Neural cell (in vitro differentiated cells): ENCODE measurements around the gene ALPI. TPM values are rescaled to one million over a fixed set of nuclear protein-coding genes. Genes with fewer than 3 reads are reported as not detected.

Experiments used
- H2AFZ ChIP-seq: fragments of 200-600, 300-800 bp; sonication (generic), shearing (Covaris generic); 2 replicates; pipeline ENCODE4 v1.6.0; 2014; ENCODE audit warnings: low read depth, mild to moderate bottlenecking, antibody characterized with exemption, low read length, moderate library complexity
- H3F3A ChIP-seq: fragments of 200-600 bp; shearing (Covaris generic); 2 replicates; pipeline ENCODE4 v1.6.1; 2016; ENCODE audit warnings: mild to moderate bottlenecking, moderate library complexity, mixed read lengths, antibody characterized with exemption, low read length; ENCODE audit not compliant: insufficient read depth, poor library complexity, severe bottlenecking
- H3K27ac ChIP-seq: fragments of 200-600, 300-800 bp; sonication (generic), shearing (Covaris generic); 2 replicates; pipeline ENCODE4 v1.5.1; 2014; ENCODE audit warnings: mild to moderate bottlenecking, low read length, moderate library complexity
- H3K27me3 ChIP-seq: fragments of 300-800, 200-600 bp; sonication (generic), shearing (Covaris generic); 2 replicates; pipeline ENCODE4 v1.6.0; 2014; ENCODE audit warnings: mild to moderate bottlenecking, low read depth, low read length, moderate library complexity; ENCODE audit not compliant: insufficient read depth
- H3K36me3 ChIP-seq: fragments of 300-800, 200-600 bp; sonication (generic), shearing (Covaris generic); 2 replicates; pipeline ENCODE4 v1.5.1; 2014; ENCODE audit warnings: mild to moderate bottlenecking, antibody characterized with exemption, low read length, moderate library complexity; ENCODE audit not compliant: insufficient read depth
- H3K4me2 ChIP-seq: fragments of 300-800, 200-600 bp; sonication (generic), shearing (Covaris generic); 2 replicates; pipeline ENCODE4 v1.6.0; 2014; ENCODE audit warnings: mild to moderate bottlenecking, low read length
- H3K4me3 ChIP-seq: fragments of 300-800, 200-600 bp; sonication (generic), shearing (Covaris generic); 2 replicates; pipeline ENCODE4 v1.5.1; 2014; ENCODE audit warnings: mild to moderate bottlenecking, low read length, moderate library complexity
- H3K79me2 ChIP-seq: fragments of 200-600 bp; shearing (Covaris generic); replicated peaks from 2 replicates; pipeline ENCODE4 v1.6.0; 2014; ENCODE audit warnings: mild to moderate bottlenecking, low read length, moderate library complexity; ENCODE audit not compliant: insufficient read depth
- H3K9ac ChIP-seq: fragments of 300-800, 200-600 bp; sonication (generic), shearing (Covaris generic); 2 replicates; pipeline ENCODE4 v1.6.1; 2016; ENCODE audit warnings: mild to moderate bottlenecking, low read length, mixed read lengths
- H3K9me2 ChIP-seq: fragments of 200-600 bp; shearing (Covaris generic); 2 replicates; pipeline ENCODE4 v1.6.1; 2016; ENCODE audit warnings: mild to moderate bottlenecking, low read length, mixed read lengths; ENCODE audit not compliant: insufficient read depth
- H3K9me3 ChIP-seq: fragments of 200-600, 300-800 bp; sonication (generic), shearing (Covaris generic); 2 replicates; pipeline ENCODE4 v1.6.1; 2016; ENCODE audit warnings: mild to moderate bottlenecking, mixed run types, low read length, moderate library complexity, mixed read lengths
- H4K20me1 ChIP-seq: fragments of 200-600 bp; shearing (Covaris generic); 2 replicates; pipeline ENCODE4 v1.6.1; 2016; ENCODE audit warnings: mild to moderate bottlenecking, mixed run types; ENCODE audit not compliant: insufficient read depth
- CTCF ChIP-seq: fragments of 450-650 bp; IDR thresholded peaks from 2 replicates; pipeline ENCODE4 v1.5.1; 2014; ENCODE audit warnings: antibody characterized with exemption, mild to moderate bottlenecking, moderate library complexity; ENCODE audit not compliant: poor library complexity, severe bottlenecking
- EP300 ChIP-seq: fragments of 450-650 bp; conservative IDR thresholded peaks from 2 replicates; pipeline ENCODE4 v1.6.1; 2014; ENCODE audit warnings: antibody characterized with exemption, mild to moderate bottlenecking, moderate library complexity; ENCODE audit not compliant: poor library complexity, severe bottlenecking
- EZH2 ChIP-seq: fragments of 200-600, 300-800 bp; shearing (Covaris generic), sonication (generic); IDR thresholded peaks from 2 replicates; pipeline ENCODE4 v1.6.1; 2014; ENCODE audit warnings: antibody characterized with exemption, low read length, borderline replicate concordance, mild to moderate bottlenecking; ENCODE audit not compliant: insufficient read depth, poor library complexity, severe bottlenecking
- MXI1 ChIP-seq: fragments of 450-650 bp; conservative IDR thresholded peaks from 2 replicates; pipeline ENCODE4 v1.6.1; 2014; ENCODE audit warnings: antibody characterized with exemption, mild to moderate bottlenecking; ENCODE audit not compliant: poor library complexity, severe bottlenecking
- POLR2AphosphoS5 ChIP-seq: IDR thresholded peaks from 2 replicates; pipeline ENCODE4 v1.6.1; 2012
- RAD21 ChIP-seq: fragments of 450-650 bp; conservative IDR thresholded peaks from 2 replicates; pipeline ENCODE4 v1.6.1; 2014; ENCODE audit warnings: antibody characterized with exemption, mild to moderate bottlenecking, moderate library complexity
- REST ChIP-seq: IDR thresholded peaks from 2 replicates; pipeline ENCODE4 v1.6.1; 2012; ENCODE audit warnings: borderline replicate concordance
- SMC3 ChIP-seq: fragments of 450-650 bp; conservative IDR thresholded peaks from 2 replicates; pipeline ENCODE4 v1.6.1; 2014; ENCODE audit warnings: antibody characterized with exemption, mild to moderate bottlenecking, moderate library complexity; ENCODE audit not compliant: poor library complexity
- TAF1 ChIP-seq: IDR thresholded peaks from 2 replicates; pipeline ENCODE4 v1.6.1; 2012; ENCODE audit warnings: low read depth
- polyA plus RNA-seq: library from polyadenylated mRNA; depleted of rRNA; stranded (reverse); fragments of >200 nt; gene quantifications from 2 replicates; pipeline ENCODE4 v1.2.3, GENCODE V29; 2014

Gene ALPI
- polyA plus RNA-seq, 1 donor from 2014 or later = not detected

DNA sequence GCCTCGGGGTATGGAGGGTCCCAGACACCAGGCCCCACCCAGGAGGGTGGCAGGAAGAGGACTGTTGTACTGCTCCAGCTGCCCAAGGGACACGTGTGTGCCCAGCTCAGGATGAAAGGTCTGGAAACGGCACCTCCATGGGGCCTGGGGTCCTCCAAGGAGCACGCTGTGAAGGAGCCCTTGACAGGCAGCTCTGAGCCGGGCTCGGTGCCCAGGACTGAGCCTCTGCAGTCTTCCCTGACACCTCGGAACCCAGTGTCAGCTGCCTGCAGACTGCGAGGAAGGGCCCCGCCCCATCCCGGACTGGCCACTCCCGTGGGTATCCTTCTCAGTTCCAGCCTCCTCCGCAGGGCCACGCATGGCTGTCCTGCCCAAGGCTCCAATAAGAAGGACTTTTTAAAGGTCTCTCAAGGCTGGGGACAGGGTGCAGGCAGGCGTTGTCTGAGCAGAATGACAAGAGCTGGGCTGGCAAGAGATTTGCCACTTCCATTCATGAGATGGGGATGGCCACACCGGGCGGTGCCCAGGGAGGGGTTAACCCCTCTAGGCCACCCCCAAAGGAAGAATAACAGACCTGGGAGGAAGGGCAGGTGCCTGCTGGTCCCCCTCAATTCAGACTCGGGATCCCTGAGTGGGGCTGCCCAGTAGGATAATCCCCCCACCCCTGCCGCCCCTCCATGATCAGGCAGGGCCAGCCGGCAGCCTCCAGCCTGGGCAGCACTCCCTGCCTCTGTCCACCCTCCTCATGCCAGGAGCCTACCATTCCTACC lies 22.8 kb downstream of the ALPI start:
- Histone ChIP-seq H3K27ac (no peak overlapping the region), H2AFZ (no peak overlapping the region), H3K4me2 (no peak overlapping the region), H3K79me2 (no peaks in the 10 kb centered on the region), H3K9me3 (no peaks in the 10 kb centered on the region), H3F3A (no peaks in the 10 kb centered on the region), H4K20me1 (no peaks in the 10 kb centered on the region), H3K9me2 (no peaks in the 10 kb centered on the region), H3K4me3 (no peak overlapping the region), H3K36me3 (no peaks in the 10 kb centered on the region), H3K9ac (no peak overlapping the region), H3K27me3 (no peaks in the 10 kb centered on the region)
- TF ChIP-seq CTCF (no peak), MXI1 (no peak), RAD21 (no peak), SMC3 (no peak), REST (no peak), EZH2 (no peak), POLR2AphosphoS5 (no peak), EP300 (no peak), TAF1 (no peak)

DNA sequence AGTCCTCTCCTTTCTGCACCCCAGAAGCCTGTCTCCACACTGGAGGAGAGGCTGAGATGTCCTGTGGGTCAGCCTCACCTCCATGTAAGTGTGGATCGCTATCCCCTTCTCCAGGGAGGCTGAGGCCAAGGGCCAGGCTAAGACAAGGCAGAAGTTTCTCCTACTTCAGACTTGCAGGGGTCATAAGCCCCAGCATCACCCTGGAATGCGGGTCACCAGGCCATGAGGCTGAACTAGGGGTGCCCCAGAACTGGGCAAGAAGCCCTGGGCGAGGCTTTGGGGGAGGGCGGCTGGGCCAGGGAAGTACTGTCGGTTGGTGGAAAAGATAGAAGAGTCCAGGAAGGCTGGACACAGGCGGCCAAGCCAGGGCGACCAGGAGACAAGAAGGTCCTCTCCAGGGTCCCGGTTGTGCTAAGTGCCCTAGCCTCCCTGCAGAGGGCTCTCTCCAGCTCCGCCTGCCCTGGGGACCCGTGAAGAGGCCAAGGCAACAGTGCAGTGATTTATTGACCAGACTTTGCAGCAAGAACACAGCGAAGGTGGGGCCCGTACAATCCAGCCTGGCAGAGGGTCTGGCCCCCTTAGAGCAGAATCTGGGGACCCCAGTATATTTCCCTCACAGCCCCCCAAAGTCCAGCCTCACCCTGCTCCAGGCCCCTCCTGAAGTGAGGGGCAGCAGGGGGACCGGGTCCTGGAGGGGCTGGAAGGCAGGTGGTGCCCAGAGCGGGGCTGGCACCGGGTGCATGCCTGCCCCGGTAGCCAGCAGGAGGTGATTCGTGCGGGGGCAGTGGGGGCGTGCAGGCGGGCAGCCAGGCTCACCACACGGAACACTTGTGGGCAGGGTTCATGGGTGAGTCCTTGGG lies 23.6 kb downstream of the ALPI start:
- Histone ChIP-seq H3F3A (no peaks in the 10 kb centered on the region), H3K4me3 (no peak overlapping the region), H3K9me3 (no peaks in the 10 kb centered on the region), H2AFZ (no peak overlapping the region), H3K36me3 (no peaks in the 10 kb centered on the region), H4K20me1 (no peaks in the 10 kb centered on the region), H3K9me2 (no peaks in the 10 kb centered on the region), H3K27me3 (peaks cover 5% of the 10 kb centered on the region), H3K27ac (no peak overlapping the region), H3K79me2 (no peaks in the 10 kb centered on the region), H3K9ac (no peak overlapping the region), H3K4me2 (no peak overlapping the region)
- TF ChIP-seq REST (no peak), MXI1 (no peak), CTCF (no peak), SMC3 (no peak), EZH2 (no peak), RAD21 (no peak), POLR2AphosphoS5 (no peak), EP300 (no peak), TAF1 (no peak)
